ENCODE data around the gene CNOT2.

GRCh38 chr12:70288817-70289216 is 45.6 kb downstream of the CNOT2 start:
- TF ChIP-seq REST (IDR thresholded peaks at IDR 0.05; ENCODE audit: insufficient read depth in 1 of 2, low read depth in 2 of 2, low read length in 2 of 2): no peak
- no peak for TF ChIP-seq POLR2AphosphoS5 (IDR thresholded peaks at IDR 0.05; ENCODE audit: low read depth, low read length)
- TF ChIP-seq SIN3A (IDR thresholded peaks at IDR 0.05; ENCODE audit: borderline replicate concordance, insufficient read depth, low read length): no peak
- no peak for TF ChIP-seq TAF1 (IDR thresholded peaks at IDR 0.05; ENCODE audit: borderline replicate concordance, insufficient read depth, low read length)
